Esophagus (tissue), 2 donors: ENCODE results near the gene FER. TPM values are rescaled to one million over a fixed set of nuclear protein-coding genes. Genes with fewer than 3 reads are reported as not detected.

Experiments used
- H3K27ac ChIP-seq, 2 donors: one replicate each; pipeline ENCODE4 v1.5.1; 2013; ENCODE audit warnings: low read depth in 2 of 2, mild to moderate bottlenecking in 2 of 2, inconsistent platforms in 1 of 2, low read length in 1 of 2, moderate library complexity in 1 of 2
- H3K27me3 ChIP-seq, 2 donors: one replicate each; pipeline ENCODE4 v1.6.1; 2013; ENCODE audit warnings: low read length in 2 of 2, control low read depth in 1 of 2, mild to moderate bottlenecking in 1 of 2; ENCODE audit not compliant: insufficient read depth in 2 of 2, control insufficient read depth in 1 of 2
- H3K36me3 ChIP-seq, 2 donors: one replicate each; pipeline ENCODE4 v1.6.1; 2013; ENCODE audit warnings: low read length in 1 of 2; ENCODE audit not compliant: control insufficient read depth in 2 of 2, insufficient read depth in 2 of 2
- H3K4me1 ChIP-seq, 2 donors: one replicate each; pipeline ENCODE4 v1.6.1; 2013; ENCODE audit warnings: low read length in 1 of 2; ENCODE audit not compliant: control insufficient read depth in 2 of 2, insufficient read depth in 2 of 2
- H3K4me3 ChIP-seq, 2 donors: one replicate each; pipeline ENCODE4 v1.5.1; 2013; ENCODE audit warnings: low read length in 2 of 2, mild to moderate bottlenecking in 2 of 2, low read depth in 1 of 2, moderate library complexity in 1 of 2
- H3K9me3 ChIP-seq, 2 donors: one replicate each; pipeline ENCODE4 v1.6.1; 2013; ENCODE audit warnings: mild to moderate bottlenecking in 2 of 2, low read depth in 1 of 2, low read length in 1 of 2, moderate library complexity in 1 of 2; ENCODE audit not compliant: control insufficient read depth in 2 of 2, insufficient read depth in 1 of 2
- WGBS, 2 donors: extraction: QIAGEN DNeasy Blood & Tissue Kit; methylation state at CpG; one replicate each; pipeline ENCODE4 v1.1.7; 2013; 5-methylcytosine and 5-hydroxymethylcytosine counted together
- polyA plus RNA-seq, 2 donors: library from polyadenylated mRNA; stranded (reverse); fragments of 200-250 nt; gene quantifications; one replicate each; pipeline ENCODE4 v1.2.3, GENCODE V29; 2013
- donor health status: healthy with polysubstance abuse.
- donor health status: Bipolar disorder and iron deficiency.

The FER gene
- polyA plus RNA-seq, 2 donors, result 3.2 to 5.1 TPM

DNA sequence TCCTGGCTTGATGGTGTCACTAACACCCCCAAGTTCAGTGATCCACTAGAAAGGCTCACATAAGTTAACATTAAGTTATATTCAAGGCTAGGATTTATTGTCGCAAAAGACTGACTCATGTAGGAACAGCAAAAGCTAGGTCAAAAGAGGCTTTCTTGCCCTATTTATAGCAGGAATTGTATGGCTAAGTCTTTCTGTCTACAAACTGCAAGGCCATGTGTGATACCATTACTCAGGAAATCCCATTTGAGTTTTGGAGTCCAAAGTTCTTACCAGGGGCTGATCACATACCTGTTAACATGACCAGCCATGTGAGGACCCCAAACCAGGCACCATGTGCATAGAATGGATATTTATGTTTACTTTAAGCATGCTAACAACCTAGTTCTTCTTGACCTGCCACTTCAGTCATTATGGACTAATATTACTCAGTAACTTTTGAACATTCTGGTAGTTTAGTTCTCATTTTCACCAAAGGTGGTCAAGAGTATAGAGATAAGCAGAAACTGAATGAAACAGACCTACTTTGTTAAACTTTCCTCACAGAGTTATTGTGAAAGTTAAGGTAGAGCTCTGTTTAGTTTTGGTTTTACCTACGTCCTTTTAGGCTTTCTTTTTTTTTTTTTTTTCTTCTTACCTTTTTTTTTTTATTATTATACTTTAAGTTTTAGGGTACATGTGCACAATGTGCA, 281.1 kb downstream of the FER start:
- Histone ChIP-seq H3K4me1 (no peaks in the 10 kb centered on the region), H3K4me3 (no peak overlapping the region), H3K27me3 (no peaks in the 10 kb centered on the region), H3K9me3 (no peaks in the 10 kb centered on the region), H3K27ac (no peak overlapping the region), H3K36me3 (peaks cover 0 to 5% of the 10 kb centered on the region in 2 donors)
- WGBS, 2 donors, result 82 to 84% methylated on average over 2 of the region's 2 CpGs

DNA sequence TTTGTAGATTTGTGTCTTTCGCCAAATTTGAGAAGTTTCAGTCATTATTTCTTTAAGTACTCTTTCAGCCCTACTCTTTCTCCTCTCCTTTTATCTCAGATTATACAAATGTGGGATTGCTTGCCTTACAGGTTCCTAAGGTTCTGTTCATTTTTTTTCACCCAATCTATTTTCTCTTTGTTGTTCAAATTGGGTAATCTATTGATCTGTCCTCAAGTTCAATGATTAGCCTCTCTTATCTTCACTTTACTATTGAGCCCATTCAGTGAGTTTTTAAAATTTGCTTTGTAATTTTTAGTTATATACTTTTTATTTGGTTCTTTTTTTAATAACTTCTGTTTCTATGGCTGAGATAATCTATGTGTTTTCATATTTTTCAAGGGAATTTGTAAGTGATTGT, 282.1 kb downstream of the FER start:
- Histone ChIP-seq H3K27me3 (no peaks in the 10 kb centered on the region), H3K27ac (no peak overlapping the region), H3K4me3 (no peak overlapping the region), H3K9me3 (no peaks in the 10 kb centered on the region), H3K36me3 (no peaks in the 10 kb centered on the region), H3K4me1 (no peaks in the 10 kb centered on the region)
- WGBS, 2 donors, result 95 to 100% methylated on average over 1 of the region's 1 CpG

- Histone ChIP-seq H3K27ac (no peak overlapping the region), H3K4me1 (no peaks in the 10 kb centered on the region), H3K27me3 (no peaks in the 10 kb centered on the region), H3K4me3 (no peak overlapping the region), H3K36me3 (no peaks in the 10 kb centered on the region), H3K9me3 (no peaks in the 10 kb centered on the region)
- WGBS, 2 donors, result 90 to 100% methylated on average over 2 of the region's 2 CpGs
Observed at GRCh38 chr5:109030360-109031143, 282.9 kb downstream of the FER start.

DNA sequence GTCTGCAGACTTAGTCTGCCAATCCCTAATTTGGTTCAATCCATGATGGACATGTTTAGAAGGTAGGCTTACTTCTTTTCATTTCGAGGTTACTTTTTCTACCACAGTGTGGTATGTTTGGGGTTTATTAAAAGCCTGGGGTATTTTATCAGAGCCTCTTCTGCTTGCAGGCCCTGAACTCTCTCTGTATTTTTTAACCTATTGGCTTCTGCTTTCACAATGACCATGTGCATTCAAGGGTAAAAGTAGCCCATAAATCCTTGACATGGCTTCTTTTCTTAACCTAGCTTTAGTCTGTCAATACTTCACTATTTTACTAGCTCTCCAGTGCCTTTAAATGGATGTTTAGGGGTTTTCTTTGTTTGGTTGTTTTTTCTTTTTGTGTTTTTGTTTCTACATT, 286.6 kb downstream of the FER start:
- WGBS, 2 donors, result 92 to 97% methylated on average over 1 of the region's 1 CpG
- Histone ChIP-seq H3K27me3 (no peaks in the 10 kb centered on the region), H3K9me3 (no peaks in the 10 kb centered on the region), H3K36me3 (no peaks in the 10 kb centered on the region), H3K4me1 (no peaks in the 10 kb centered on the region), H3K4me3 (no peak overlapping the region), H3K27ac (no peak overlapping the region)

DNA sequence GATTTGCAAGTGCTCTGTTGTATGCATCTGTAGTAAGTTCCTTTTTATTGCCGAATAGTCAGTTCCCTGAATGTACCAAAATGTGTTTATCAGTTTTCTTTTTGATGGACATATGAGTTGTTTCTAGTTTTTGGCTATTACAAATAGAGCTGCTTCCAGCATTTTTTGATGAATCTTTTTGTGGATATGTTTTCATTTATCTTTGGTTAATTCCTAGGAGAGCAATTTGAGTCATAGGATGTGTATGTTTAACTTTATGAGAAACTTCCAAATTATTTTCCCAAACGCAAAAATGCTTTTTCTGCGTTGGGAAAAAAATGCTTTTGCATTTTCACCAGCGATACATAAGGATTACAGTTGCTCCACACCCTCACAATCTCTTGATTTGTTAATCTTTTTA, 287.7 kb downstream of the FER start:
- H3K4me1 ChIP-seq, result no peaks in the 10 kb centered on the region
- no peaks in the 10 kb centered on the region for H3K27me3 ChIP-seq
- no peak overlapping the region for H3K4me3 ChIP-seq
- no peak overlapping the region for H3K27ac ChIP-seq
- no peaks in the 10 kb centered on the region for H3K36me3 ChIP-seq
- H3K9me3 ChIP-seq, result no peaks in the 10 kb centered on the region
- WGBS, 2 donors, result 77 to 86% methylated on average over 4 of the region's 4 CpGs

DNA sequence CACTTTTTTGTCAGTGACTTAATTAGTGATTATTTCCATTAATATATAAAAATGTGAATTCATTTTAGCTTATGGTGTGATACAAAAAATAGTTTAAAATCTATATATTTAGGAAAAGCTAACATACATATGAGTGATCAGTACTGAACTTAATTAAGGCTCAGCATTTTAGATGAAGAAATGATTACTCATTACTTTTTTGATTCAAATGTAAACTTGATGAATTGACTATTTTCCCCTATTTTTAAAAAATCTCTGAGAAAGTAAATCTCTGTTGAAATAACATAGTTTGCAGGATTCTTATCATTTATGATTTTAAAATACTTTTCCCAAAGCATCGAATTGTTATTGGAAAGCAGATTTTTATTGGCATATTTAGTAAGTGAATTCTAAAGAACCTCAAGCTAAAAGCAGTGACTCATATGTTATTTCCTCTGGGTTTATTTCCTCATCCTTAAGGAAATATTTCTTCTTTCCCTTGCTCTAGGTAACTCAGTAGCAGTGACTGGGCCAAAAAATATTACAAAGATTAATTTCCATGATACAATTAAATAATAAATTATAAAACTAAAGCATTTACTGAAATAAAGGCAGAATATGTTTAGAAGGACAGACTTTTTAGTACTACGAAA, 290.6 kb downstream of the FER start:
- Histone ChIP-seq H3K4me3 (no peak overlapping the region), H3K9me3 (no peaks in the 10 kb centered on the region), H3K4me1 (no peaks in the 10 kb centered on the region), H3K27ac (no peak overlapping the region), H3K36me3 (no peaks in the 10 kb centered on the region), H3K27me3 (no peaks in the 10 kb centered on the region)
- WGBS, 2 donors, result 86 to 90% methylated on average over 2 of the region's 2 CpGs

GRCh38 chr5:109041317-109041716, 293.6 kb downstream of the FER start:
- H3K36me3 ChIP-seq, result no peaks in the 10 kb centered on the region
- 77 to 87% methylated on average over 3 of the region's 3 CpGs for WGBS, 2 donors
- no peak overlapping the region for H3K4me3 ChIP-seq
- H3K9me3 ChIP-seq, result no peaks in the 10 kb centered on the region
- no peaks in the 10 kb centered on the region for H3K27me3 ChIP-seq
- no peak overlapping the region for H3K27ac ChIP-seq
- H3K4me1 ChIP-seq, result no peaks in the 10 kb centered on the region

- Histone ChIP-seq H3K36me3 (no peaks in the 10 kb centered on the region), H3K4me1 (no peaks in the 10 kb centered on the region), H3K4me3 (no peak overlapping the region), H3K27ac (no peak overlapping the region), H3K27me3 (no peaks in the 10 kb centered on the region), H3K9me3 (no peaks in the 10 kb centered on the region)
- 67 to 73% methylated on average over 2 of the region's 2 CpGs for WGBS, 2 donors
Observed at GRCh38 chr5:109045710-109046109, 298.0 kb downstream of the FER start.

- 71 to 82% methylated on average over 1 of the region's 1 CpG for WGBS, 2 donors
- Histone ChIP-seq H3K4me3 (no peak overlapping the region), H3K4me1 (no peaks in the 10 kb centered on the region), H3K36me3 (no peaks in the 10 kb centered on the region), H3K27ac (no peak overlapping the region), H3K27me3 (no peaks in the 10 kb centered on the region), H3K9me3 (no peaks in the 10 kb centered on the region)
Observed at GRCh38 chr5:109049565-109049964, 301.9 kb downstream of the FER start.
